NB4 (cell line): ENCODE data around the gene SLC1A1.

ENCODE experiments used
- DNase-seq: peaks from one replicate; pipeline ENCODE4 v3.0.0; 2010; ENCODE audit warnings: low read depth
- H3K4me3 ChIP-seq: one replicate; pipeline ENCODE4 v1.5.1; 2011; ENCODE audit warnings: mild to moderate bottlenecking, low read depth, low read length, moderate library complexity
- CTCF ChIP-seq: IDR thresholded peaks from one replicate; pipeline ENCODE4 v1.5.1; 2012; ENCODE audit warnings: low read depth, low read length
- MAX ChIP-seq: IDR thresholded peaks from 2 replicates; pipeline ENCODE4 v1.6.1; 2011; ENCODE audit warnings: low read depth, low read length
- MYC ChIP-seq: IDR thresholded peaks from 2 replicates; pipeline ENCODE4 v1.6.1; 2011; ENCODE audit warnings: low read depth, low read length
- POLR2A ChIP-seq: IDR thresholded peaks from 2 replicates; pipeline ENCODE4 v1.6.1; 2011; ENCODE audit warnings: mild to moderate bottlenecking; ENCODE audit not compliant: insufficient read length; ENCODE audit errors: extremely low read depth

SLC1A1 gene

GRCh38 chr9:4464911-4465513 lies 25.3 kb upstream of the SLC1A1 start:
- no peak for DNase-seq
- H3K4me3 ChIP-seq, result no peak overlapping the region

GRCh38 chr9:4465910-4466309 lies 24.4 kb upstream of the SLC1A1 start:
- TF ChIP-seq MYC (no peak), POLR2A (no peak), MAX (no peak), CTCF (no peak)
- H3K4me3 ChIP-seq, result no peak overlapping the region
- no peak for DNase-seq

More at GRCh38 chr9:4464911-4465513, 25.3 kb upstream of the SLC1A1 start:
- no peak for TF ChIP-seq CTCF
- TF ChIP-seq MAX, result no peak
- TF ChIP-seq POLR2A, result no peak
- TF ChIP-seq MYC, result no peak

GRCh38 chr9:4475301-4475700 lies 15.0 kb upstream of the SLC1A1 start:
- TF ChIP-seq CTCF, result no peak
- no peak for TF ChIP-seq MAX
- no peak for TF ChIP-seq POLR2A
- TF ChIP-seq MYC, result no peak
- H3K4me3 ChIP-seq, result no peak overlapping the region
- DNase-seq, result no peak

GRCh38 chr9:4486176-4486575 lies 4.1 kb upstream of the SLC1A1 start:
- H3K4me3 ChIP-seq, result no peak overlapping the region
- TF ChIP-seq MYC (no peak), POLR2A (no peak), MAX (no peak), CTCF (no peak)
- no peak for DNase-seq

GRCh38 chr9:4489562-4489918 lies 728 bp upstream of the SLC1A1 start:
- no peak for DNase-seq
- no peak overlapping the region for H3K4me3 ChIP-seq
- TF ChIP-seq POLR2A, result no peak
- no peak for TF ChIP-seq MYC
- no peak for TF ChIP-seq CTCF
- TF ChIP-seq MAX, result no peak
